GM12878 (cell line): ENCODE measurements around the gene KIAA0930. TPM values are rescaled to one million over a fixed set of nuclear protein-coding genes. Genes with fewer than 3 reads are reported as not detected.

Experiments
- BCL3 ChIP-seq: IDR thresholded peaks from 2 replicates; pipeline ENCODE4 v1.6.1; 2011; ENCODE audit warnings: borderline replicate concordance, low read depth, mild to moderate bottlenecking, moderate library complexity, low read length; ENCODE audit not compliant: insufficient read depth, poor library complexity, severe bottlenecking
- BMI1 ChIP-seq: fragments of 450-650 bp; IDR thresholded peaks from 2 replicates; pipeline ENCODE4 v1.6.1; 2016; ENCODE audit warnings: mild to moderate bottlenecking, moderate library complexity, borderline replicate concordance
- ELK1 ChIP-seq: IDR thresholded peaks from 2 replicates; pipeline ENCODE4 v1.6.1; 2012; ENCODE audit warnings: low read depth, low read length, improper control_type of control experiment
- FOXM1 ChIP-seq: IDR thresholded peaks from 2 replicates; pipeline ENCODE4 v1.6.1; 2012; ENCODE audit warnings: low read depth, mild to moderate bottlenecking, inconsistent platforms, low read length, moderate library complexity
- HCFC1 ChIP-seq: fragments of 150-350 bp; IDR thresholded peaks from 2 replicates; pipeline ENCODE4 v1.6.1; 2014; ENCODE audit warnings: low read length
- IKZF2 ChIP-seq, 2 experiments: fragments of 450-650 bp; IDR thresholded peaks; 2 replicates each; pipeline ENCODE4 v1.6.1; 2017; ENCODE audit warnings: mild to moderate bottlenecking in 2 of 2, moderate library complexity in 2 of 2
- KDM1A ChIP-seq: fragments of 200-600 bp; sonication (generic); IDR thresholded peaks from 2 replicates; pipeline ENCODE4 v1.6.1; 2016; ENCODE audit warnings: borderline replicate concordance
- NR2C2 ChIP-seq: IDR thresholded peaks from 2 replicates; pipeline ENCODE4 v1.6.1; 2011; ENCODE audit warnings: borderline replicate concordance, low read depth; ENCODE audit not compliant: control insufficient read depth, insufficient read length
- RELA ChIP-seq: fragments of 450-650 bp; IDR thresholded peaks from 2 replicates; pipeline ENCODE4 v1.8.0; 2014; ENCODE audit warnings: borderline replicate concordance; ENCODE audit not compliant: partially characterized antibody
- TBL1XR1 ChIP-seq: IDR thresholded peaks from 2 replicates; pipeline ENCODE4 v1.6.1; 2012; ENCODE audit warnings: low read depth, low read length, improper control_type of control experiment
- YBX1 ChIP-seq: fragments of 450-650 bp; IDR thresholded peaks from 2 replicates; pipeline ENCODE4 v1.6.1; 2016; ENCODE audit warnings: antibody characterized with exemption
- ZZZ3 ChIP-seq: IDR thresholded peaks from 2 replicates; pipeline ENCODE4 v1.6.1; 2011; ENCODE audit warnings: low read depth; ENCODE audit not compliant: control insufficient read depth, insufficient read length
- polyA plus RNA-seq, 11 experiments: library from polyadenylated mRNA; depleted of rRNA in 4 of 11; unstranded in 6 of 11; stranded (reverse) in 5 of 11; fragments of >200 nt; fragmentation: Nextera tagmentation in 4 of 11; fragmentation: Illumina TruSeq in 1 of 11; extraction: Ambion mirVana in 4 of 11; extraction: Trizol in 1 of 11; gene quantifications; 1 replicate in 1 of 11; 2 replicates in 10 of 11; pipeline versions ENCODE4 v1.2.1 to v1.2.3, GENCODE V29; 2011 to 2016; ENCODE audit warnings: inconsistent platforms in 2 of 11, missing spikeins in 2 of 11, low read depth in 1 of 11
- total RNA-seq, 4 experiments: library from RNA; depleted of rRNA in 3 of 4; stranded (reverse); fragments of >200 nt in 3 of 4; fragmentation: Illumina TruSeq in 1 of 4; extraction: Trizol in 1 of 4; gene quantifications; 2 replicates each; pipeline versions ENCODE4 v1.2.1 to v1.2.3, GENCODE V29; 2013 to 2021

The KIAA0930 gene
- total and polyA plus RNA-seq, 10 of the 15 experiments (the other 5 are each of a cell fraction or from before 2014, with no cell fraction given) = 3.6 to 125 (median 46.3) TPM

DNA sequence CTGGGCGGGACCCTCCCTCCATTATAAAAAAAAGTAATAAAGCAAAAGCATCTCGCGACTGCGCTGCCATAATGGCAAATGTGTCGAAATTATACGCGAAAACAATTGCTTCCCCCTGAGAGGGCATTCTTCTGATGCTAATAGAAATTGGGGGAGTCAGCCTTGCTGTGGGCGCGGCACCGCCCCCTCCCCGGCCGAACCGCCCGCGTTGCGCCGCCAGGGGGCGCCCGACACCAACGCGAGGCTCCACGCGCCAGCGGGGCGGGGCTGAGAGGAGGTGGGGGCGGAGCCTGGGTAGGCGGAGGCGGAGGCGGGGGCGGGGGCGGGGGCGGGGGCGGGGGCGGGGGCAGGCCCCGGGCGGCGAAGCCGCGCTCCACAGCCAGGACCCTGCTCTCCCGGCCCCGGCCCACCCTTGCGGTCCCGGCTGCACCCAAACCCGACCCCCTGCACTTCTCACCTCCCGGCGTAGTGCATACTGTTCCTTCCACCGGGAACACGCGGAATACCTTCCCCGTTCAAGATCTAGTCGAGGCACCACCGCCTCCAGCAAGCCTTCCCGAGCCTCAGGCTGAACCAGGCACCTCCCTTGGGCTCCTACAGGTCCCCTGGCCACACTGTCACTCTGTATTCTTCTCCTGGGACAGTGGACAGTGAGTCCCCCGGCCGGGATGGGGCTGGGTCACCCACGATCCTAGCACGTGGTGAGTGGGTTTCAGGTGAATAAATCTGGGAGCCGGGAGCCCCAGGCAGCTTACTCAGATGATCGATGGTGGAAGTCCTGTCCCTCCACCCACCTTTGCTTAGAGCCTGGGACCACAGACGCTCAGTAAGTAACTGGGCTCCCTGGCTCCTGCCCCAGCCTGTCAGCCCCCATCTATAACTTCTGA, 28.5 kb upstream of the KIAA0930 start (continued):
- no peak for TF ChIP-seq HCFC1
- no peak for TF ChIP-seq ZZZ3
- no peak for TF ChIP-seq KDM1A
- no peak for TF ChIP-seq TBL1XR1
- TF ChIP-seq BCL3 = no peak
- TF ChIP-seq FOXM1 = no peak
- TF ChIP-seq RELA = peak; percentile 14
- no peak for TF ChIP-seq IKZF2 (IDR thresholded peaks at IDR 0.05)
- no peak for TF ChIP-seq NR2C2
- TF ChIP-seq BMI1 = no peak
- TF ChIP-seq ELK1 = no peak
- TF ChIP-seq YBX1 = no peak
